GM10266 (cell line): ENCODE results near the gene RBM5.

Source experiments
- DNase-seq: peaks from one replicate; pipeline ENCODE4 v3.0.0; 2012; ENCODE audit errors: extremely low spot score
- CTCF ChIP-seq: IDR thresholded peaks from 2 replicates; pipeline ENCODE4 v1.5.1; 2012; ENCODE audit warnings: mild to moderate bottlenecking, low read depth; ENCODE audit not compliant: control insufficient read depth, insufficient read depth; ENCODE audit errors: missing control alignments

RBM5 gene

GRCh38 chr3:50121072-50122032 lies 32.6 kb downstream of the RBM5 start:
- peak; percentile 88 for DNase-seq
- TF ChIP-seq CTCF: peak; percentile 80

GRCh38 chr3:50122071-50122470 lies 33.4 kb downstream of the RBM5 start:
- DNase-seq: no peak
- TF ChIP-seq CTCF: no peak

- no peak for TF ChIP-seq CTCF
- no peak for DNase-seq
These were observed 34.1 kb downstream of the RBM5 start for GRCh38 chr3:50122661-50123391.

- DNase-seq: no peak
- no peak for TF ChIP-seq CTCF
These were observed 34.8 kb downstream of the RBM5 start for GRCh38 chr3:50123394-50124051.

- TF ChIP-seq CTCF: no peak
- DNase-seq: no peak
These were observed 35.5 kb downstream of the RBM5 start for GRCh38 chr3:50124052-50124799.

- no peak for DNase-seq
- TF ChIP-seq CTCF: no peak
These were observed 36.1 kb downstream of the RBM5 start for GRCh38 chr3:50124800-50125178.
